ENCODE results near the gene SLC6A13.

DNA sequence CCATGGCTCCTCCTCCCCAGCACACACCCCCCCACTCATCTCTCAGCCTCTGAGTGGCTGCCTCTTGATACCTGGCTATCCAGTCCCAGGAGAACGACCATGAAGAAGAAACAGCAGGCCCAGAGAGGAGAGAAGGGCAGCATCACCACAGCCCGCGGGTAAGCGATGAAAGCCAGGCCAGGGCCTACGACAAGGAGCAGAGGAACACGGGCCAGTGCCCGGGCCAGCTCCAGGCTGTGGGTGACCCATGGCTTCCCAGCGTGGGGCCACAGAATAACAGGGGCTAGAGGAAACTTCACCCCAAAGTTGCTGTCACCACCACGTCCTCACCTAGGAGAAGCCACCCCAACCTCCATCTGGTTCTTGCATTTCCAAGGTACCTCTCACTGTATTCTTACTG is 38.3 kb downstream of the SLC6A13 start:
- TF ChIP-seq, protein P1, sequence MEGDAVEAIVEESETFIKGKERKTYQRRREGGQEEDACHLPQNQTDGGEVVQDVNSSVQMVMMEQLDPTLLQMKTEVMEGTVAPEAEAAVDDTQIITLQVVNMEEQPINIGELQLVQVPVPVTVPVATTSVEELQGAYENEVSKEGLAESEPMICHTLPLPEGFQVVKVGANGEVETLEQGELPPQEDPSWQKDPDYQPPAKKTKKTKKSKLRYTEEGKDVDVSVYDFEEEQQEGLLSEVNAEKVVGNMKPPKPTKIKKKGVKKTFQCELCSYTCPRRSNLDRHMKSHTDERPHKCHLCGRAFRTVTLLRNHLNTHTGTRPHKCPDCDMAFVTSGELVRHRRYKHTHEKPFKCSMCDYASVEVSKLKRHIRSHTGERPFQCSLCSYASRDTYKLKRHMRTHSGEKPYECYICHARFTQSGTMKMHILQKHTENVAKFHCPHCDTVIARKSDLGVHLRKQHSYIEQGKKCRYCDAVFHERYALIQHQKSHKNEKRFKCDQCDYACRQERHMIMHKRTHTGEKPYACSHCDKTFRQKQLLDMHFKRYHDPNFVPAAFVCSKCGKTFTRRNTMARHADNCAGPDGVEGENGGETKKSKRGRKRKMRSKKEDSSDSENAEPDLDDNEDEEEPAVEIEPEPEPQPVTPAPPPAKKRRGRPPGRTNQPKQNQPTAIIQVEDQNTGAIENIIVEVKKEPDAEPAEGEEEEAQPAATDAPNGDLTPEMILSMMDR (IDR thresholded peaks at IDR 0.05) = no peak
- TF ChIP-seq EP300 (IDR thresholded peaks at IDR 0.05) = no peak
- no peak for TF ChIP-seq POLR2A (IDR thresholded peaks at IDR 0.05; ENCODE audit: low read length)
- TF ChIP-seq, protein P2, sequence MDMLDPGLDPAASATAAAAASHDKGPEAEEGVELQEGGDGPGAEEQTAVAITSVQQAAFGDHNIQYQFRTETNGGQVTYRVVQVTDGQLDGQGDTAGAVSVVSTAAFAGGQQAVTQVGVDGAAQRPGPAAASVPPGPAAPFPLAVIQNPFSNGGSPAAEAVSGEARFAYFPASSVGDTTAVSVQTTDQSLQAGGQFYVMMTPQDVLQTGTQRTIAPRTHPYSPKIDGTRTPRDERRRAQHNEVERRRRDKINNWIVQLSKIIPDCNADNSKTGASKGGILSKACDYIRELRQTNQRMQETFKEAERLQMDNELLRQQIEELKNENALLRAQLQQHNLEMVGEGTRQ (IDR thresholded peaks at IDR 0.05) = no peak
- no peak for TF ChIP-seq ZFP36 (IDR thresholded peaks at IDR 0.05; ENCODE audit: borderline replicate concordance, partially characterized antibody)
- no peak for TF ChIP-seq FOSB (CRISPR knock-in tag; IDR thresholded peaks at IDR 0.05)
- TF ChIP-seq, protein P3, sequence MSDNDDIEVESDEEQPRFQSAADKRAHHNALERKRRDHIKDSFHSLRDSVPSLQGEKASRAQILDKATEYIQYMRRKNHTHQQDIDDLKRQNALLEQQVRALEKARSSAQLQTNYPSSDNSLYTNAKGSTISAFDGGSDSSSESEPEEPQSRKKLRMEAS (IDR thresholded peaks at IDR 0.05) = no peak
- TF ChIP-seq, protein P4, sequence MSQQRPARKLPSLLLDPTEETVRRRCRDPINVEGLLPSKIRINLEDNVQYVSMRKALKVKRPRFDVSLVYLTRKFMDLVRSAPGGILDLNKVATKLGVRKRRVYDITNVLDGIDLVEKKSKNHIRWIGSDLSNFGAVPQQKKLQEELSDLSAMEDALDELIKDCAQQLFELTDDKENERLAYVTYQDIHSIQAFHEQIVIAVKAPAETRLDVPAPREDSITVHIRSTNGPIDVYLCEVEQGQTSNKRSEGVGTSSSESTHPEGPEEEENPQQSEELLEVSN (IDR thresholded peaks at IDR 0.05; ENCODE audit: borderline replicate concordance, low read depth) = no peak
- TF ChIP-seq HDAC2 (IDR thresholded peaks at IDR 0.05) = no peak
- TF ChIP-seq KDM1A (IDR thresholded peaks at IDR 0.05; ENCODE audit: low read depth) = no peak
- TF ChIP-seq, protein P5, sequence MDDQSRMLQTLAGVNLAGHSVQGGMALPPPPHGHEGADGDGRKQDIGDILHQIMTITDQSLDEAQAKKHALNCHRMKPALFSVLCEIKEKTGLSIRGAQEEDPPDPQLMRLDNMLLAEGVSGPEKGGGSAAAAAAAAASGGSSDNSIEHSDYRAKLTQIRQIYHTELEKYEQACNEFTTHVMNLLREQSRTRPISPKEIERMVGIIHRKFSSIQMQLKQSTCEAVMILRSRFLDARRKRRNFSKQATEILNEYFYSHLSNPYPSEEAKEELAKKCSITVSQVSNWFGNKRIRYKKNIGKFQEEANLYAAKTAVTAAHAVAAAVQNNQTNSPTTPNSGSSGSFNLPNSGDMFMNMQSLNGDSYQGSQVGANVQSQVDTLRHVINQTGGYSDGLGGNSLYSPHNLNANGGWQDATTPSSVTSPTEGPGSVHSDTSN (IDR thresholded peaks at IDR 0.05) = no peak
- TF ChIP-seq ESRRA (IDR thresholded peaks at IDR 0.05; ENCODE audit: borderline replicate concordance, low read length) = no peak
- TF ChIP-seq SMC3 (IDR thresholded peaks at IDR 0.05) = no peak
- no peak for TF ChIP-seq NPAS2 (CRISPR knock-in tag; IDR thresholded peaks at IDR 0.05; ENCODE audit: borderline replicate concordance)
